Suprapubic skin (tissue), 3 donors: ENCODE measurements around the gene ACHE.

ENCODE experiments used
- CTCF ChIP-seq, 2 donors: fragments of 200-600 bp in 1 of 2; fragments of 450-650 bp in 1 of 2; sonication (generic) in 1 of 2; IDR thresholded peaks; one replicate each; pipeline ENCODE4 v1.5.1; 2016 to 2019; ENCODE audit warnings: antibody characterized with exemption in 2 of 2, mild to moderate bottlenecking in 1 of 2, moderate library complexity in 1 of 2
- POLR2A ChIP-seq, 2 donors: fragments of 450-650 bp; IDR thresholded peaks; one replicate each; pipeline ENCODE4 v1.6.1; 2017; ENCODE audit warnings: antibody characterized with exemption in 2 of 2, mild to moderate bottlenecking in 2 of 2, moderate library complexity in 2 of 2

- no peak for TF ChIP-seq CTCF (IDR thresholded peaks at IDR 0.05)
- TF ChIP-seq POLR2A (IDR thresholded peaks at IDR 0.05) = no peak
Measured at GRCh38 chr7:100895956-100896731, 456 bp upstream of the ACHE start.
